GM06990 (cell line): ENCODE measurements around the gene OGFRL1.

Experiments used
- DNase-seq: peaks from one replicate; pipeline ENCODE4 v3.0.0-alpha.2; 2011; ENCODE audit not compliant: insufficient read length; ENCODE audit errors: extremely low read depth
- H3K27me3 ChIP-seq: replicated peaks from 2 replicates; pipeline ENCODE4 v1.6.0; 2011; ENCODE audit warnings: low read length; ENCODE audit not compliant: control insufficient read depth, insufficient read depth
- H3K36me3 ChIP-seq: 2 replicates; pipeline ENCODE4 v1.5.1; 2011; ENCODE audit warnings: low read length; ENCODE audit not compliant: control insufficient read depth, insufficient read depth
- H3K4me3 ChIP-seq: replicated peaks from 2 replicates; pipeline ENCODE4 v1.5.1; 2011; ENCODE audit warnings: low read depth, mild to moderate bottlenecking, control low read depth, low read length
- CTCF ChIP-seq: IDR thresholded peaks from 2 replicates; pipeline ENCODE4 v1.5.1; 2011; ENCODE audit warnings: low read length, control low read depth, mild to moderate bottlenecking, inconsistent platforms; ENCODE audit not compliant: insufficient read depth, poor library complexity, severe bottlenecking

Gene OGFRL1

GRCh38 chr6:71309656-71310055 is 21.0 kb downstream of the OGFRL1 start:
- Histone ChIP-seq H3K4me3 (no peak overlapping the region), H3K36me3 (no peaks in the 10 kb centered on the region), H3K27me3 (no peaks in the 10 kb centered on the region)
- DNase-seq, result no peak
- no peak for TF ChIP-seq CTCF

- H3K36me3 ChIP-seq, result no peaks in the 10 kb centered on the region
- H3K27me3 ChIP-seq, result no peaks in the 10 kb centered on the region
- no peak for TF ChIP-seq CTCF
- no peak for DNase-seq
- H3K4me3 ChIP-seq, result no peak overlapping the region
These were observed 21.6 kb downstream of the OGFRL1 start for GRCh38 chr6:71310261-71310660.

- DNase-seq, result no peak
- Histone ChIP-seq H3K27me3 (no peaks in the 10 kb centered on the region), H3K4me3 (no peak overlapping the region), H3K36me3 (no peaks in the 10 kb centered on the region)
- TF ChIP-seq CTCF, result no peak
These were observed 23.5 kb downstream of the OGFRL1 start for GRCh38 chr6:71312089-71312488.

GRCh38 chr6:71317441-71317840 is 28.8 kb downstream of the OGFRL1 start:
- TF ChIP-seq CTCF, result no peak
- H3K36me3 ChIP-seq, result no peaks in the 10 kb centered on the region
- no peaks in the 10 kb centered on the region for H3K27me3 ChIP-seq
- H3K4me3 ChIP-seq, result no peak overlapping the region
- DNase-seq, result no peak

GRCh38 chr6:71320041-71320440 is 31.4 kb downstream of the OGFRL1 start:
- Histone ChIP-seq H3K27me3 (no peaks in the 10 kb centered on the region), H3K4me3 (no peak overlapping the region), H3K36me3 (no peaks in the 10 kb centered on the region)
- TF ChIP-seq CTCF, result no peak
- no peak for DNase-seq

- Histone ChIP-seq H3K4me3 (no peak overlapping the region), H3K27me3 (no peaks in the 10 kb centered on the region), H3K36me3 (no peaks in the 10 kb centered on the region)
- DNase-seq, result no peak
- TF ChIP-seq CTCF, result no peak
These were observed 32.7 kb downstream of the OGFRL1 start for GRCh38 chr6:71321314-71321713.
